Cardiac fibroblast (primary cell): Measurements from ENCODE around the gene RIPOR3.

ENCODE experiments used
- DNase-seq, 2 donors: peaks; one replicate each; pipeline versions ENCODE4 v3.0.0 to v3.0.0-alpha.2; 2010; ENCODE audit warnings: low read depth in 2 of 2
- H3K4me3 ChIP-seq, 2 donors: replicated peaks in 1 of 2; 1 replicate in 1 of 2; 2 replicates in 1 of 2; pipeline ENCODE4 v1.5.1; 2011; ENCODE audit warnings: low read depth in 2 of 2, low read length in 2 of 2, mild to moderate bottlenecking in 2 of 2, moderate library complexity in 1 of 2
- TF ChIP-seq, protein P1 (sequence below): IDR thresholded peaks from one replicate; pipeline ENCODE4 v1.5.1; 2011; ENCODE audit warnings: low read depth, mild to moderate bottlenecking, low read length, inconsistent platforms

RIPOR3 gene

DNA sequence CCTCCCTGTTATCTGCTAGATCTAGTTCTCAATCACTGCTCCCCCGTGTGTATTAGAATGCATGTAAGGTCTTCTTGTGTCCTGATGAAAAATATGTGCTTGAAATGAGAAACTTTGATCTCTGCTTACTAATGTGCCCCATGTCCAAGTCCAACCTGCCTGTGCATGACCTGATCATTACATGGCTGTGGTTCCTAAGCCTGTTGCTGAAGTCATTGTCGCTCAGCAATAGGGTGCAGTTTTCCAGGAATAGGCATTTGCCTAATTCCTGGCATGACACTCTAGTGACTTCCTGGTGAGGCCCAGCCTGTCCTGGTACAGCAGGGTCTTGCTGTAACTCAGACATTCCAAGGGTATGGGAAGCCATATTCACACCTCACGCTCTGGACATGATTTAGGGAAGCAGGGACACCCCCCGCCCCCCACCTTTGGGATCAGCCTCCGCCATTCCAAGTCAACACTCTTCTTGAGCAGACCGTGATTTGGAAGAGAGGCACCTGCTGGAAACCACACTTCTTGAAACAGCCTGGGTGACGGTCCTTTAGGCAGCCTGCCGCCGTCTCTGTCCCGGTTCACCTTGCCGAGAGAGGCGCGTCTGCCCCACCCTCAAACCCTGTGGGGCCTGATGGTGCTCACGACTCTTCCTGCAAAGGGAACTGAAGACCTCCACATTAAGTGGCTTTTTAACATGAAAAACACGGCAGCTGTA lies 107.7 kb downstream of the RIPOR3 start:
- TF ChIP-seq, protein P1, sequence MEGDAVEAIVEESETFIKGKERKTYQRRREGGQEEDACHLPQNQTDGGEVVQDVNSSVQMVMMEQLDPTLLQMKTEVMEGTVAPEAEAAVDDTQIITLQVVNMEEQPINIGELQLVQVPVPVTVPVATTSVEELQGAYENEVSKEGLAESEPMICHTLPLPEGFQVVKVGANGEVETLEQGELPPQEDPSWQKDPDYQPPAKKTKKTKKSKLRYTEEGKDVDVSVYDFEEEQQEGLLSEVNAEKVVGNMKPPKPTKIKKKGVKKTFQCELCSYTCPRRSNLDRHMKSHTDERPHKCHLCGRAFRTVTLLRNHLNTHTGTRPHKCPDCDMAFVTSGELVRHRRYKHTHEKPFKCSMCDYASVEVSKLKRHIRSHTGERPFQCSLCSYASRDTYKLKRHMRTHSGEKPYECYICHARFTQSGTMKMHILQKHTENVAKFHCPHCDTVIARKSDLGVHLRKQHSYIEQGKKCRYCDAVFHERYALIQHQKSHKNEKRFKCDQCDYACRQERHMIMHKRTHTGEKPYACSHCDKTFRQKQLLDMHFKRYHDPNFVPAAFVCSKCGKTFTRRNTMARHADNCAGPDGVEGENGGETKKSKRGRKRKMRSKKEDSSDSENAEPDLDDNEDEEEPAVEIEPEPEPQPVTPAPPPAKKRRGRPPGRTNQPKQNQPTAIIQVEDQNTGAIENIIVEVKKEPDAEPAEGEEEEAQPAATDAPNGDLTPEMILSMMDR = no peak
- no peak for DNase-seq
- H3K4me3 ChIP-seq = no peak overlapping the region

DNA sequence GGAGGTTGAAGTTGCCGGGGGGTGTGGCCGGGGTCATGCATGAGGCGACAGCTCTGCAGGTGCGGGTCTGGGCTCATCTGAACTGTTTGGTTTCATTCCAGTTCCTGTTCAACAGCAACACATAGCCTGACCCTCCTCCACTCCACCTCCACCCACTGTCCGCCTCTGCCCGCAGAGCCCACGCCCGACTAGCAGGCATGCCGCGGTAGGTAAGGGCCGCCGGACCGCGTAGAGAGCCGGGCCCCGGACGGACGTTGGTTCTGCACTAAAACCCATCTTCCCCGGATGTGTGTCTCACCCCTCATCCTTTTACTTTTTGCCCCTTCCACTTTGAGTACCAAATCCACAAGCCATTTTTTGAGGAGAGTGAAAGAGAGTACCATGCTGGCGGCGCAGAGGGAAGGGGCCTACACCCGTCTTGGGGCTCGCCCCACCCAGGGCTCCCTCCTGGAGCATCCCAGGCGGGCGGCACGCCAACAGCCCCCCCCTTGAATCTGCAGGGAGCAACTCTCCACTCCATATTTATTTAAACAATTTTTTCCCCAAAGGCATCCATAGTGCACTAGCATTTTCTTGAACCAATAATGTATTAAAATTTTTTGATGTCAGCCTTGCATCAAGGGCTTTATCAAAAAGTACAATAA lies 108.6 kb downstream of the RIPOR3 start:
- no peak overlapping the region for H3K4me3 ChIP-seq
- TF ChIP-seq, protein P1 = no peak
- no peak for DNase-seq

DNA sequence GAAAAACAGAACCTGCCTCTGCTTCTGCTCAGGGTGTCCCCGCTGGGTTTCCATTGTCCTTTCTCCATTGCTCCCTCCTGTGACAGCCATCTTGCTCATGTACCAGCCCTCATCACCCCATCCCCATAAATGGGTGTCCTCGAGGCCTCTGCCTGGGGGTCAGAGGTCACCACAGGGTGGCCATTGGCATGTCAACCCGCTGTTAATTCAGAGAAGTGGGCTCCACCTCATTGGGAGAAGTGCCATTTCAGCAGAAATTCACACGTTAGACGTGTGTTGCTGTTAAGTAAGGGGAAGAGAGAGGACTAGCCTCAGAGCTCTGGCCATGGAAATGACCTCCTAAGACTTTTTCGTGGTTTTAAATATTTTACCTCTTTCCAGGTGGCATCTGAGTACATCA lies 109.2 kb downstream of the RIPOR3 start:
- TF ChIP-seq, protein P1 = no peak
- no peak overlapping the region for H3K4me3 ChIP-seq
- DNase-seq = no peak

DNA sequence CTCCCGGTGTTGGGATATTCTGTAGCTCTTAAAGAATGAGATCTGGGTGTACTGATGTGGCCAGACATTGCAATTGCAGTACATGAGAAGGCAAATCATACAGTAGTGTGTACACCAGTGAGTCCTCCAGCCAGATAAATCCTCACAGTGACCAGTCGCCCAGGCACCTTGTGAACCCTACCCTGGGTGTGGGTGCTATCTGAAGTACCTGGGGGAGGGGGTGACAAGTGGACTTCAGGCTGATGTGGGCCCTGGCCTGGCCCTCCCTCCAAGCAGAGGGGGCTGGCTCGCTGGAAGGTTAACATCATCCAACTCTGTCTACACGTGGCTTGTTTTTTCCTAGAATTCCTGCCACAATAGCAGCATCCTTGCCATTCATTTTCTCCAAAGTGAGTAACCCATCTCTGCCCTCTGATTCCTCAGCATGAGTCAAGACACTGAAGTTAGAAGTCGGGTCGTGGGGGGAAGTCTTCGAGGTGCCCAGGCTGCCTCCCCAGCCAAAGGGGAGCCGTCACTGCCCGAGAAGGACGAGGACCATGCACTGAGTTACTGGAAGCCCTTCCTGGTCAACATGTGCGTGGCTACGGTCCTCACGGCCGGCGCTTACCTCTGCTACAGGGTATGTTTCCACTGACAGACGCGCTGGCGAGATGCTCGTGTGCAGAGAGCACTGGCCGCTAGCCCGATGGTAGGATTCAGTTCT lies 110.3 kb downstream of the RIPOR3 start:
- no peak for DNase-seq
- no peak overlapping the region for H3K4me3 ChIP-seq
- TF ChIP-seq, protein P1 = no peak

DNA sequence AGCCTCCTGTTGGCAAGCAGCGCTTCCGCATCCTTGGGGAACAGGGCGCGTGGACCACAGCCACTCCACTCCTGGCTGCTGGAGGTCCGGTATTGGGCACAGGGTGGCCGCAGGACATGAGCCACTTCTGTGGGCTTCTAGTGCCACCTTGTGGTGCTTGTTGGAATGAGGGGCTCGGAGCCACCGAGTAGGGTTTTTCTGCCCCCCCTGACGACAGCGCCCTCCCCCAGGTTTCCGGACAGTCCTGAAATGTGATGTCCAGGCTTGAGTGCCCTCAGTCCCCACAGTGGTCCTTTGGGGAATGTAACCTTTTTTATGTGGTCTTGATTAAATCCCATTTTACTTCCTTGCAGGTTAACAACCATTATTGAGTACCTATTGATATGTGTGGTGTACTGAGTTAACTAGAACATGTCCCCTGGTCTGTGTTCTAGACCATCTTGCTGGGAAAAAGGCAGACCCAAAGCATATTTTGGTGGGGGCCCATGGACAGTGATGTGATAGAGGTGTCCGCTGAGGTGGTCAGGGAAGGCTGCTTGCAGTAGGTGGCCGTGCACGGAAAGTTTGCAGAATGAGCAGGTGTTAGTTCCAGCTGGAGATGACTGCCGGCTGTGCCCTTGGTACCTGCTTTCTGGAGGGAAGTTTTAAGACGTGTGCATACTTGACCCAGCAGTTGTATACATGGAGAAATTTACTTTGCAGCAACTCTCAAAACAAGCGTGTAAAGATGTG lies 111.2 kb downstream of the RIPOR3 start:
- TF ChIP-seq, protein P1 = peak; percentile 67
- DNase-seq = peak; percentile 63 to 66

DNA sequence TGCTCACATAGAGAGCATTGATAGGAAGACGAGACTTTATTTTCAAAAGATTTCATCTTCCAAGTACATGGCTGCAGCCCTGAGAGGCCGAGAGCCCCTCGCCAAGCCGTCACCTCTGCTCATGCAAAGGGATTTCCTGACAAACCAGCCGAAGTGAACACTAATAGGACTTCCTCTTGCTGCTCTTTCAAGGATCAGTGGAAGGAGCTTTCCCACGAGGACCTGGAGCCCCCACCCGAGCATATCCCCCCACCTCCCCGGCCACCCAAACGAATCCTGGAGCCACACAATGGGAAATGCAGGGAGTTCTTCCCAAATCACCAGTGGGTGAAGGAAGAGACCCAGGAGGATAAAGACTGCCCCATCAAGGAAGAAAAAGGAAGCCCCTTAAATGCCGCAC lies 111.8 kb downstream of the RIPOR3 start:
- H3K4me3 ChIP-seq = no peak overlapping the region
- TF ChIP-seq, protein P1 = no peak
- DNase-seq = no peak

More for the DNA sequence above, 111.2 kb downstream of the RIPOR3 start:
- H3K4me3 ChIP-seq = no peak overlapping the region
